HT-29 (cell line): Measurements from ENCODE around the gene SHOC2. TPM values are rescaled to one million over a fixed set of nuclear protein-coding genes. Genes with fewer than 3 reads are reported as not detected.

ENCODE experiments used
- small RNA-seq: library from RNA; depleted of rRNA; stranded (forward); fragments of <200 nt; gene quantifications from one replicate; pipeline ENCODE3, GENCODE V24; 2014
- total RNA-seq: library from RNA; depleted of rRNA; stranded (reverse); fragments of >200 nt; shearing (Covaris generic); gene quantifications from 2 replicates; pipeline ENCODE4 v1.2.3, GENCODE V29; 2014; rRNA removed

The SHOC2 gene
- total RNA-seq, 1 experiment from 2014 or later, result 6.4 TPM

Small RNAs within 50 kb of the gene (small RNA-seq; reads per million reads assigned to genes)
- 0.57 reads per million for gene MIR548E

Other genes with a start within 250 kb of the SHOC2 start
- 12.5 and 18.5 TPM in 2 replicates for gene PDCD4, start 47.7 kb upstream of the SHOC2 start, total RNA-seq
- gene BBIP1, start 424 bp upstream of the SHOC2 start, total RNA-seq, result 9.2 and 12.7 TPM in 2 replicates
- gene ADRA2A, start 157.4 kb downstream of the SHOC2 start, total RNA-seq, result 16.3 and 20.5 TPM in 2 replicates